ENCODE measurements around the gene TOP2A.
A peak's percentile ranks its signal among the peaks of the same experiment; 100 is the strongest.
"Not testable (repeated sequence)": the region's sequence is repeated elsewhere in the genome, so short reads cannot be mapped to it uniquely, and the experiment has no call there.

Gene TOP2A

DNA sequence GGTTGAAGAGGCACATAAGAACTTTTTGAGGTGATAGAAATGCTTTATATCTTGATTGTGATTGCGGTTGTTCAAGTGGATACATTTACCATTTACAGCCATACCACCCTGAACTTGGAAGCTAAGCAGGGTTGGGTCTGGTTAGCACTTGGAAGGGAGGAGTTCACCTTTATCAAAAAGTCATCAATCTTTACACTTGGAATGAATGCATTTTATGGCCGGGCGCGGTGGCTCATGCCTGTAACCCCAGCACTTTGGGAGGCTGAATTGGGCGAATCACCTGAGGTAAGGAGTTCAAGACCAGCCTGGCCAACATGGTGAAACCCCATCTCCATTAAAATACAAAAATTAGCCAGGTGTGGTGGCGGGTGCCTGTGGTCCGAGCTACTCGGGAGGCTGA, 43.7 kb downstream of the TOP2A start:
- no peak overlapping the region for H3K9ac ChIP-seq
- no peaks in the 10 kb centered on the region for H3K79me2 ChIP-seq (ENCODE audit: insufficient read depth, low read depth)
- no peaks in the 10 kb centered on the region for H4K20me1 ChIP-seq (ENCODE audit: insufficient read depth)
- no peak overlapping the region for H3K27ac ChIP-seq
- no peak overlapping the region for H2AFZ ChIP-seq (ENCODE audit: low read depth)
- H3K27me3 ChIP-seq (ENCODE audit: insufficient read depth, low read depth): no peaks in the 10 kb centered on the region
- no peak overlapping the region for H3K4me2 ChIP-seq
- H3K4me3 ChIP-seq (IDR thresholded peaks at IDR 0.05; ENCODE audit: insufficient read depth, low read depth, low read length): no peak overlapping the region
- no peaks in the 10 kb centered on the region for H3K36me3 ChIP-seq (ENCODE audit: insufficient read depth)
- TF ChIP-seq CTCF (conservative IDR thresholded peaks at IDR 0.05; ENCODE audit: low read depth, low read length): no peak
- peaks cover 18% of the 10 kb centered on the region for H3K4me1 ChIP-seq (ENCODE audit: low read depth, poor library complexity, severe bottlenecking)

GRCh38 chr17:40373324-40373723, 44.4 kb downstream of the TOP2A start:
- peaks cover 18% of the 10 kb centered on the region for H3K4me1 ChIP-seq (ENCODE audit: low read depth, poor library complexity, severe bottlenecking)
- H3K9ac ChIP-seq: no peak overlapping the region
- H3K4me3 ChIP-seq (IDR thresholded peaks at IDR 0.05; ENCODE audit: insufficient read depth, low read depth, low read length): no peak overlapping the region
- no peaks in the 10 kb centered on the region for H3K79me2 ChIP-seq (ENCODE audit: insufficient read depth, low read depth)
- no peak for TF ChIP-seq CTCF (conservative IDR thresholded peaks at IDR 0.05; ENCODE audit: low read depth, low read length)
- H3K36me3 ChIP-seq (ENCODE audit: insufficient read depth): no peaks in the 10 kb centered on the region
- H4K20me1 ChIP-seq (ENCODE audit: insufficient read depth): no peaks in the 10 kb centered on the region
- no peak overlapping the region for H2AFZ ChIP-seq (ENCODE audit: low read depth)
- no peaks in the 10 kb centered on the region for H3K27me3 ChIP-seq (ENCODE audit: insufficient read depth, low read depth)
- no peak overlapping the region for H3K4me2 ChIP-seq
- no peak overlapping the region for H3K27ac ChIP-seq

GRCh38 chr17:40372644-40373043, 45.1 kb downstream of the TOP2A start:
- peak overlapping the region; percentile 5; the same call in 1 of the 2 replicates for H3K4me2 ChIP-seq
- not testable (repeated sequence) for H3K27ac ChIP-seq

GRCh38 chr17:40372031-40372430, 45.7 kb downstream of the TOP2A start:
- Histone ChIP-seq H3K4me3 (IDR thresholded peaks at IDR 0.05; ENCODE audit: insufficient read depth, low read depth, low read length) (no peak overlapping the region), H3K4me1 (ENCODE audit: low read depth, poor library complexity, severe bottlenecking) (peaks cover 18% of the 10 kb centered on the region), H3K79me2 (ENCODE audit: insufficient read depth, low read depth) (no peaks in the 10 kb centered on the region), H3K27ac (no peak overlapping the region), H4K20me1 (ENCODE audit: insufficient read depth) (no peaks in the 10 kb centered on the region), H3K4me2 (peak overlapping the region; percentile 5; the same call in 1 of the 2 replicates), H3K27me3 (ENCODE audit: insufficient read depth, low read depth) (no peaks in the 10 kb centered on the region), H3K9ac (no peak overlapping the region), H2AFZ (ENCODE audit: low read depth) (no peak overlapping the region), H3K36me3 (ENCODE audit: insufficient read depth) (no peaks in the 10 kb centered on the region)
- TF ChIP-seq CTCF (conservative IDR thresholded peaks at IDR 0.05; ENCODE audit: low read depth, low read length): no peak

More at GRCh38 chr17:40372644-40373043, 45.1 kb downstream of the TOP2A start:
- not testable (repeated sequence) for H3K4me3 ChIP-seq (IDR thresholded peaks at IDR 0.05; ENCODE audit: insufficient read depth, low read depth, low read length); H3K27me3 ChIP-seq (ENCODE audit: insufficient read depth, low read depth); H3K36me3 ChIP-seq (ENCODE audit: insufficient read depth); H3K79me2 ChIP-seq (ENCODE audit: insufficient read depth, low read depth); H4K20me1 ChIP-seq (ENCODE audit: insufficient read depth); H3K9ac ChIP-seq; H2AFZ ChIP-seq (ENCODE audit: low read depth)
- H3K4me1 ChIP-seq (ENCODE audit: low read depth, poor library complexity, severe bottlenecking): peaks cover 18% of the 10 kb centered on the region

DNA sequence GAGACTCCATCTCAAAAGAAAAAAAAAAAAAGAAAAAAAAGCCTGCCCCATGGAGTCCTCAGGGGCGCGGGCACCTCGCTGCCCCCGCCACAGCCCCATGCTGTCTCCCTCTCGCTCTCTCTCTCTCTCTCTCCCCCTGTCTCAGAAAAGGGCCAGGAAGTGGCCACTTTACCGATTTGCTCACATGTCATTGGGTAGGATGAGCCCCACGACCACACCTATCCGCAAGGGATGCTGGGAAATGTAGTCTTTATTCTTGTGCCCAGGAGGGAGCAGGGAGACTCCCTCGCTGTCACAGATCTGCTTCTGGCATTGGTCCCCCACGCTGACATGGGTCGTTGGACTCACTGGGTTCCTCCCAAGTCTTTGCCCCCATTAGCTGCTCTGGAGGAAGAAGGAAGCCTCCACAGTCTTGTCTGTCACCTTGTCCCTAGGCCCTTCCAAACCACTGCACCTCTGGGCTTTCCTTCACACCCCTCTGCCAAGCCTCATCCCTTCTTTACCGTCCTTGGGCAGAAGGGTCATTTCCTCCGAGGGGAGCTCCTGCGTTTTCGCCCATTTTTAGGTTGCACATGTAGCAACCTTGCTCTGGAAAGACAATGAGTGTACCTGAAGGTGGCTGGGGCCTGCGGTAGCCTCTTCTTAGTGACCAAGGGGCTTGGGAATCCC, 46.3 kb downstream of the TOP2A start:
- Histone ChIP-seq H3K9ac (no peak overlapping the region), H3K4me3 (IDR thresholded peaks at IDR 0.05; ENCODE audit: insufficient read depth, low read depth, low read length) (no peak overlapping the region), H3K79me2 (ENCODE audit: insufficient read depth, low read depth) (no peaks in the 10 kb centered on the region), H3K27me3 (ENCODE audit: insufficient read depth, low read depth) (no peaks in the 10 kb centered on the region), H3K27ac (no peak overlapping the region), H3K4me2 (no peak overlapping the region), H4K20me1 (ENCODE audit: insufficient read depth) (no peaks in the 10 kb centered on the region), H3K4me1 (ENCODE audit: low read depth, poor library complexity, severe bottlenecking) (peaks cover 18% of the 10 kb centered on the region), H2AFZ (ENCODE audit: low read depth) (no peak overlapping the region), H3K36me3 (ENCODE audit: insufficient read depth) (no peaks in the 10 kb centered on the region)
- no peak for TF ChIP-seq CTCF (conservative IDR thresholded peaks at IDR 0.05; ENCODE audit: low read depth, low read length)

Measured in KMS-11 (cell line).